ENCODE measurements around the gene SIX4.
"Not testable (repeated sequence)": the region's sequence is repeated elsewhere in the genome, so short reads cannot be mapped to it uniquely, and the experiment has no call there.

Gene SIX4

DNA sequence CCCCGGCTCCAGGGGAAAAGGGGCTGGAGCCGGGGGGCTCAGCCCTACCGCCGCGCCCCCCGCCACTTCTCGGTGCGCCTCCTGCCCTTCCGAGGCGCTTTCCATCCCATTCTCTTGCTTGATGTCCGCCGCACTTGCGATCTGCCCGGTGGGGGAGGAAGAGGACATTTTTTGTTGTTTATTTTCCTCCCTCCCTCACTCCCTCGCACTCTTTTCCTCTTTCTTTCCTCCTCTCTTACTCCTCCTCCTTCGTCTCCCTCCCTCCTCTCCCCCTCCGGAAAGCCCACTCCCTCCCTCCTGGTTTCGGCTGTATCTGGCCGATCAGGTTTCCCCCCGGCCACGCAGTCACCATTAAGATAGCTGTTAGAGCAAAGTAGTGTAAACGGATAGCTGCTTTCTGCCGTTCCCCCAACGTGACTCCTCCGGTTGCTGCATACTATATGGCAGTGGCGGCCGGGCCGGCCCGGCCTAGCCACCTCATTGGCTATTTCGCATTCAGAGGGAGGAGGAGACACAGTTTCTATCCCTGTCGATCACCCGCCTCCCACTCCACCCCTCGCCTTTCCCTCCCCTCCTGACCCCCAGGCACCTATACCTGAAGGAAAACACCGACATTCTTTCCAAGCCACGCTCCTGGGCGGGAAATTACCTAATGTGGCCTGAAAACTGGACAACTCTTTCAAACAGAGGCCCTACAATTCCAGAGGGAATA lies at the start of gene SIX4:
SIX4 (minus strand) TSS at position 445 of the 712 bp plus-strand sequence; CDS start at position 168, 277 bp downstream.
- DNase-seq = peak; percentile 85

DNA sequence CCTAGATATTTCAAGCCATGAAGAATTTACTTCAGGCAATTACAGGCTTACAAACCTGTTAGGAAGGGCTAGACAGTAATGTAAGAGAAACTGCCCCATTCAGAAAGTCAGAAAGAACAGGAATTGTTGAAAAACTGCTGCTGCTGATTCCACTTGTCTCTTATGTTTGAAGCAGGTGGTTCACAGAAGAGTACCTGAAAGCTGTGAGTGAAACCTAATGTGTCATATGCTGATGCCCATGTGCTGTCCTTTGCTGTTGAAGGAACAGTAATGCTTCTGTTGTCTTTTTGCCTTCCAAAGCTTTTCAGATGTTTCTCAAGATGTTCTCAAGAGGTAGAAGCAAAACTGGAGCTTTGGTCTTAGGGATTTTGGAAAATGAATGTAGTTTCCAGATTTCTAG lies 49.4 kb upstream of the SIX4 start:
- DNase-seq = no peak

DNA sequence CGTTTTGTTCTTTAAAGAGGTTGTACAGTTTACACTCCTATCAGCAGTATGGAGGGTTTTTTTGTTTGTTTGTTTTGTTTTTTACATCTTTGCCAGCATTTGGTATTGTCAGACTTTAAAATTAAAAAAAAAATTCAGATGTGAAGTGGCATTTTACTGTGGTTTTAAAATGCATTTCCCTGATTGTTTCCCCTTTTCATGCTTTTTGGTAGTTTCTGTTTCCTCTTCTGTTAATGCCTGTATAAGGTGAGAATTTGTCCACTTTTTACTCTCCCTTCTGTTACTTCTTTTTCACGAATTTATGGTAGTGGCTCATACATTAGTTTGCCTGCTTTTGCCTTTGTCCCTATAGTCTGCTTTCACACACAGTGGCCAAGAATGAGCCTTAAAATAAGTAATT lies 47.0 kb upstream of the SIX4 start:
- no peak for DNase-seq

DNA sequence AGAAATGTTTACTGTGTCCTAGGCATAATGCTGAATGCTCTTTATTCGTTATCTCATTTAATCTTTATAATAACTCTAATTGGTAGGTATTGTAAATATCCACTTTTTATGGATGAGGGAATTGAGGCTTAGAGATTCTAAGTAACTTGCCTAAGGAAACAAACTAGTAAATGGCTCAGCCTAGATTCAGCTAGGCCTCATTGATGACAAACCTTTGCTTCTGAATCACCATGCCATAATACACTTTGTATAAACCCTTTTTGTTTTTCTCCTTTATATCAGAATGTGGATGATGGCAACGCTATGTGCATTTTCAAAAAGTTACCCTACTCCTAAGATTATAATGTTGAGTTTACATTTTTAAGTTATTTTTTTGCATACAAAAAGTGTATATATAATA lies 44.5 kb upstream of the SIX4 start:
- no peak for DNase-seq

DNA sequence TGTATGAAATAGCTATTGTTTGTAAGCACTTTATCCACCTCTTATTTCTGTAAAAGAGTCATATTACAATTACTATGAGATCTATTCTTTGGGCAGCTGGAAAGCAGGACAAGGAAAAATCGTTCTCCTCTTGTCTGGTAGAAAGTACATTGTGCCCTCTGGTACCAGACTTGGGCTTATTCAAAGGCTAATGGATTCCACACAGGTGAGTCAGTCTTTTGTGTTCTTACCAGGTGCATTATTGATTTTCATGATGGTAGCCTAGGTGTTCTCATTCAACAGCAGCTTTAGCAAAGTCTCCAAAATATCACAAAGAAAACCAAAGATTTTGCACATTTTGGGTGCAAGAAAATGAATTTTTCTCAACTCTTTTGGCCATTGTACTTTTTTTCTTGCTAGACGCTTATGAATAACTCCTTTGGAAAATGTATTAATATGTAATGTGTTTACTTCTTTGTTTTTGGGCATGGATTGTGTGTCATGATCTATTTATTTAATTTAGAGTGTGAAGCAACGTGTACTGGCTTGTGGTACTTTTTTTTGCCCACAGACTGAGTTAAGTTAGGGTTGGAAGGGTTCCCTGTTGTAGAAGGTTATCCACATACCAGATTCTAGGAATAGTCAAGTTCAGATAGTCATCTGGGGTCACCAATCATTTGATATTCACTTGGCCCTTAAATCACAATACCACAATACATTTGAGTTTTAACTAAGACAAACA lies 36.7 kb upstream of the SIX4 start:
- no peak for DNase-seq

DNA sequence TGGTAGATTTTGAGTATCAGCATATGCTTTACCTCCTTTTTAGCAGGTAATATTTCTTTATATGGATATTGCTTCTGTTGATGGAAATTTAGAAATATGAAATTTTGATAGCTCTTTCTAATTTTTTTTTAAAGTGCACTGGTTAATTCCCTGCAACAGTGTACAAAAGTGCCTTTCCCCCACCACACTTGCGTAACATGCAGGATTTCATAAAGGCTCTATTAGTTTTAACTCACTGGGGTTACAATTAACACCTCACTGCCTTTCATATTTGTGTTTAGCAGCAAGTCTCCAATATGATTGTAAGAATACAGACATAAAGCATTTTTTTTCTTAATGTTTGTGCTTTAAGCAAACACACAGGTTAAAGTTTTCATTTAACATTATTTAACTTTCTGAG lies 36.1 kb upstream of the SIX4 start:
- no peak for DNase-seq

DNA sequence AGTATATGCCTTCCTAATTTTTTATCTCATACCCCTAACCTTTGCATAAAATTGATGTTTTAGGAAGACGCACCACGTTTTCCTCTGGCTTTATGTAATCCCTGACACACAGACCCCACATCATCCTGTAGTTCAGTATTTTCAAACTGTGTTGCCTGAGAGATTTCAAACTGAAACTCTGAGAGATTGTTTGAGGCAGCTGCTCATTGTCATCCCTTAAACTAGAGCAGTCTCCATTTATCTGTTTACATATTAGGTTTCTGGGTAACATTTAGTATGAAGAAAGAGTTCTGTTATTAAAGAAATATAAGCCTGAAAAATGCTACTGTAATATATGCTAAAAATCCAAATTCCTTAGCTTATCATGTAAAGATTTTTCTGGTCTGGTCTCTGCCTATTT lies 34.7 kb upstream of the SIX4 start:
- peak; percentile 8 for DNase-seq

DNA sequence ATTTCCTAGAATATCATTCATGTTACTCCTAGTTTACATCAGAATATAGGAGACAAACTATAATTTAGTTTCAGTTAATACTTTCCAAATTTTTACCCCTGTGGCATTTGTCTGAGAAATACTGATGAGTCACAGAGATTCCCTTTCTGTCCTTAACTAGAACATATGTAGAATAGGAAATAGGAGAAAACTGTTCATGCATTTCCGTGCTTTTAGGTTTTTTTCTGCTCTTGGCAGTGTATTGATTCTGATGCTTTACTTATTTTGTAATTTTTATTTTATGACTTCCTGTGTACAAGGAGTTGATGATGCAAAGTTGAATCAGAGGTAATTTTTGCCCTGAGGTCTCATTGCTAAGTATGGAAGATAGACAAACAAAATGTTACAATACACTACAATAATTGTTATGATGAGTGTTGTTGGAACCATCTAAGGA lies 33.4 kb upstream of the SIX4 start:
- peak; percentile 35 for DNase-seq

DNA sequence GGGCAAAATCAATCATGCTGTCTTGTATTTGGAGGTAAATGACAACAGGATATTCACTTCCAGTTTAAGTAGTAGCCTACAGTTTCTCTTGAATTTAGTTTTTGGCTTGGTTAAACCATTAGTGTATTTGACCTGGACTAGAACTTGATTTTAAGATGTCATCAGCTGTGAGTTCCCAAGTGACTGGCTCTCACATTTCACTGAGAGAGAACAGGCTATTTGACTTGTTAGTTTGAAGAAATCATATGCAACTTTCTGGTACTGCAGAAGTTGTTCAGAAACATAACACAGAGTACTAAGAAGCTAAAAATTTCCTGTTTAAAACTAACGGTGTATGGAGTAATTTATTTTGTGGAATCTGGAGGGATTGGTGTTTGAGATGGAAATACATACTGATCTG lies 32.7 kb upstream of the SIX4 start:
- DNase-seq = peak; percentile 2

DNA sequence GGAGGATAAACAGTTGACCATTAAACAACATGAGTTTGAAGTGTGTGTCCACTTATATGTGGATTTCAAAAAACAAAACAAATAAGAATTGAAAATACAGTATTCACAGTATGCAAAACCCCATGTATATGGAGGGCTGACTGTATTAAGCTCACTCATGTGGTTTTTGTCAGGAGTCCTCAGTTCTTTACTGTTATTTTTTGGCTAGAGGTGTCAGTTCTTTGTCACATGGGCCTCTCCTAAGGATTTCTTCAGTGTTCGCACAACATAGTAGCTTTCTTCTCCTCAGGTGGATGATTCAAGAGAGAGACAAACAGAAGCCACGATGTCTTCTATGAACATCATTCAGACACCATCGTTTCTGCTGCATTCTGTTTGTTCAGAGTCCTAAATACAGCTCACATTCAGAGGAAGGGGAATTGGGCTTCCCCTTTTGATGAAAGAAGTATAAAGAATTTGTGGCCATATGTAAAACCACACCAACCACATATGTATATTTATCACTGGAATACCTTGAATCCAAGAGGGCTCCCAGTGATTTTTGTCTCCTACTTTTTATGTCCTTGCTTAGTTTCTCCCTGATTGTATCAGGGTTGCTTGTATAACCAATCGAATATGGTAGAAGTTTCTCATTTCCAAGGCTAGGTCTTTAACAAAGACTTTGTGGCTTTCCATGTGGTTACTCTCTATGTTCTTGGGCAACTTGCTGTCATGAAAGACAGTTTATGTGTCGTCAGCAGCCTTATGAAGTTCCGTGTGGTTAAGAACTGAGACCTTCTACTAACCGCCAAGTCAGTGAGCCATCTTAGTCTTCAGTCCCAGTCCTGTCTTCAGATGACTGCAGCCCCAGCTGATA lies 29.3 kb upstream of the SIX4 start:
- peak; percentile 93 for DNase-seq

DNA sequence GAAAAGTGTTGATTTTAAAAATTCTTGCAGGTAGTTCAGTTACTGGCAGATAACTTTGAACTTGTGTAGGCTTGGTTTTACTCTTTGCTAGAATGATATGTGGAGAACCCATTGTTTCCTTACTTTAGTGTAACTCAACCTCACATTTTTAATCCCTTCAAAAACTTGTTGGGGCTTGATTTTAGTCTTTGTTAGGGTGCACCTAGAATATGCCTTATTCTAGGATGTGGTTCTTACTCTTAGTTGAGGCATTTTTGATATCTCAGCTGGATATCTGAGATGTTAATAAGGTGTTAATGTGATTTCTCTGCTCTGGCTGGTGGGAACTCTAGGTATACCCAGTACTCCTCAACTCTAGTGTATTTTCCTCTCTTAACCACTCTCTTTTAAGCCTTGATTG lies 20.4 kb upstream of the SIX4 start:
- DNase-seq = no peak

DNA sequence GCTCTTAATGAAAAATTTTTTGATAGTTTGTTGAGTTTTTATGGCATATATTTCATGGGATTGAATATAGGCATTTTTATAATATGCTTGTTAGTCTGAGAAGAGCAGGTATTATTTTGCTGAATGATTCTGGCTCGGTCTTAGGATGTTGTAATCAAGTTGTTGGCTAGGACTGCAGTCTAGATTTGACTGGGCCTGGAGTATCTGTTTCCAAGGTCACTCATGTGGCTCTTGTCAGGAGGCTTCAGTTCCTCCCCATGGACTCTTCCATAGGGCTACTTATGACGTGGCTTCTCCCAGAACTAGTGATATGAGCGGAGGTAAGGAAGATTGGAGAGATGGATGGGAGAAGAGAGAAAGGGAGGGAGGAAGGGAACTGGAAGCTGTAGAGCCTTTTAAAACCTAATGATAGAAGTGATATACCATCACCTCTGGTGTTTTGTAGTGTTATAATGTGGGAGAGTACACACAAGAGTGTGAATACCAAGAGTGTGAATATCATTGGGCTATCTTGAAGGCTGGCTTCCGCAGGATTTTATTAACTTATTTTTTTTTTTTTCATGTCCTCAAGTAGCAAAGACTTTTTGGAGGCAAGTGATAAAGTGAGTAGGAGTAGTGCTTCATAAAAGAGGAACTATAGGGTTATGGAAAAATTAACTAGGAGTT lies 14.8 kb upstream of the SIX4 start:
- DNase-seq = peak; percentile 48

DNA sequence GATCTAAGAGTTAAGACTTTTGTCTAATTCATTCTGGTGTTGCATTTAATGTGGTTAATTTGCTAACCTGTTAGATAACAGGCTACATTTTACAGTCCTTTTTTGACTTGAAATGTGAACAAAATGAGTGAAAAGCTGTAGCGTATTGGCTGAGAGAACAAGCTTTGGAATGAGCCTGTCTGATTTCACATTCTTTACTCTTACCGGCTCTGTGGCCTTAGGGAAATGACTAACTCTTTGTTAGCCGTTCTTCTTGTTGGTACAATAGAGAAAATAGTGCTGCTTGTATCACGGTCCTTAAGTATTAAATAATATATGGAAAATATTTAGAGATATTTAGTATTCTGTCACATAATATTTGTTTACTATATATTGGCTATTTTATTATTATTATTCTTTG lies 12.3 kb upstream of the SIX4 start:
- no peak for DNase-seq

DNA sequence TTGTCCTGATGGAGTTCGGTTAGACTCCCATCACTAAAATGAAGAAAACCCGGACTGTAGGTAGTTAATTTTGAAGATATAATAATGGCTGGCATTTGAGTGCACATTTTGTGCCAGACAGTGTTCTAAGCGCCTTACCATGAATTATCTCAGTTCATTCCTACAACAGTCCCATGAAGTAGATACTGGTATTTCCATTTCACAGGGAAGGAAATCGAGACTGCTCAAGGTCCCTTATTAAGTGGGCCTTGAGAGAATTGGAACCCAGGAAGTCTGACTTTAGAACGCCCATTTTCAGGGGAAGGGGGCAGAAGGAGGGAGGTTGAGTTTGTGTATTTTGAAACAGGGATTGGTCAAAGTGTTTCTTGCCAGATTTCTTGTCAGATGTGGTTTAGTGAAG lies 11.3 kb upstream of the SIX4 start:
- DNase-seq = peak; percentile 15

DNA sequence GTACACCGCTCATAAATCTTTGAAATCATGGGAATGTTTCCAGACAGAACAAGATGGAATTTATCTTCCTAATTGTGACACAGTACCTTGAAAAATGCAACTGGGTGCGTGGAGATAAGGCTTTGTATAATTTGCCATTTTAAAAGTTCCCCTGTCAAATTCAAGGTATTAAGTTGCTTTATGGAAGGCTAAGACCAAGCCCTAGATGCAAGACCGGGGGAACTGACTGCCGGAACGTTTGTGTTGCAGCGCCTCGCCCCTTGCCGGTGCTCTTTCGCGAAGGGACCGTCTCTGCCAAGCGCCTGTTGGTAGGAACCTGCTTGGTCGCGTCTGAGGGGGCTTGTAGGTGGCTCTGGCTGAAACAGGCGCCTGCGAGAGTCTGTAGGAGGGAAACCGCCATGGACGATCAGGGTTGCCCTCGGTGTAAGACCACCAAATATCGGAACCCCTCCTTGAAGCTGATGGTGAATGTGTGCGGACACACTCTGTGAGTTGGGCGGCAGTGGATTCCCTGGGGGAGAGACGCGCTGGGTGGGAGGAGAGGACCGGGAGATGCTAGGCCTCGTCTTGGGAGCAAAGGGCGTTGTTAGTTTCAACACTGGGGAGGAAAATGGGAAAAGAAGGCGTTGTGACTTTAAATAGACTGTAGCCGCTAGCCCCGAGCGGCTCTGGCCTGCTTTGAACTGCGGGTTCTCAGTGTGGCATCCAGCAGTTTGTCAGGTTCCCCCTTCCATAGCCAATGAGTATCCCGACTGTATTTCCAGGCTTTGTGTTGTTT lies 10.5 kb upstream of the SIX4 start, which contains the start of gene MNAT1:
MNAT1 (plus strand) TSS at position 297 of the 778 bp plus-strand sequence; CDS start at position 399, 102 bp downstream.
- peak; percentile 89 for DNase-seq

DNA sequence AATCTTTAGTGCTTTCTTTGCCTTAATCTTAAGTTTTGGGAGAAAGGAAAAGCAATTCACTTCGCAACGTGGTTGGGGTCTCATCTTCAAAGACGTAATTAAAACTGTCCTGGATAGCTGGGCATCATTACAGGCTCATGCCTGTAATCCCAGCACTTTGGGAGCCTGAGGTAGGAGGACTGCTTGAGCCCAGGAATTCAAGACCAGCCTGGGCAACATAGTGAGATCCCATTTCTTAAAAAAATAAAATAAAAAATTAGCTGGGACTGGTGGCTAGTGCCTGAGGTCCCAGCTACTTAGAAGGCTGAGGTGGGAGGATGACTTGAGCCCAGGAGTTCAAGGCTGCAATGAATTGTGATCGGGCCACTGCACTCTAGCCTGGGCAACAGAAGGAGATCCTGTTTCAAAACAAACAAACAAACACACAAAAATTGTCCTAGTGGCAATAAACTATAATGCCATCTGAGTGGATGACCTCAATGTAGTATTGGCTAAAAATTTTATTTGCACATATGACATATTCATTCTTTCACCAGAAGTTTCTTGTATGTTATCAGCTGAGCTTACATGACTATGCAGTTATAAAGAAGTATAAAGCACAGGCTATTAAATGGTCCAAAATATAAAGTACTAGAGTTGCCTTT lies 8.8 kb upstream of the SIX4 start:
- no peak for DNase-seq

DNA sequence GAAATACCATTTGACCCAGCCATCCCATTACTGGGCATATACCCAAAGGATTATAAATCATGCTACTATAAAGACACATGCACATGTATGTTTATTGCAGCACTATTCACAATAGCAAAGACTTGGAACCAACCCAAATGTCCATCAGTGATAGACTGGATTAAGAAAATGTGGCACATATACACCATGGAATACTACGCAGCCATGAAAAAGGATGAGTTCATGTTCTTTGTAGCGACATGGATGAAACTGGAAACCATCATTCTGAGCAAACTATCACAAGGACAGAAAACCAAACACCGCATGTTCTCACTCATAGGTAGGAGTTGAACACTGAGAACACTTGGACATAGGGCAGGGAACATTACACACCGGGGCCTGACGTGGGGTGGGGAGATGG lies 7.1 kb upstream of the SIX4 start:
- not testable (repeated sequence) for DNase-seq

DNA sequence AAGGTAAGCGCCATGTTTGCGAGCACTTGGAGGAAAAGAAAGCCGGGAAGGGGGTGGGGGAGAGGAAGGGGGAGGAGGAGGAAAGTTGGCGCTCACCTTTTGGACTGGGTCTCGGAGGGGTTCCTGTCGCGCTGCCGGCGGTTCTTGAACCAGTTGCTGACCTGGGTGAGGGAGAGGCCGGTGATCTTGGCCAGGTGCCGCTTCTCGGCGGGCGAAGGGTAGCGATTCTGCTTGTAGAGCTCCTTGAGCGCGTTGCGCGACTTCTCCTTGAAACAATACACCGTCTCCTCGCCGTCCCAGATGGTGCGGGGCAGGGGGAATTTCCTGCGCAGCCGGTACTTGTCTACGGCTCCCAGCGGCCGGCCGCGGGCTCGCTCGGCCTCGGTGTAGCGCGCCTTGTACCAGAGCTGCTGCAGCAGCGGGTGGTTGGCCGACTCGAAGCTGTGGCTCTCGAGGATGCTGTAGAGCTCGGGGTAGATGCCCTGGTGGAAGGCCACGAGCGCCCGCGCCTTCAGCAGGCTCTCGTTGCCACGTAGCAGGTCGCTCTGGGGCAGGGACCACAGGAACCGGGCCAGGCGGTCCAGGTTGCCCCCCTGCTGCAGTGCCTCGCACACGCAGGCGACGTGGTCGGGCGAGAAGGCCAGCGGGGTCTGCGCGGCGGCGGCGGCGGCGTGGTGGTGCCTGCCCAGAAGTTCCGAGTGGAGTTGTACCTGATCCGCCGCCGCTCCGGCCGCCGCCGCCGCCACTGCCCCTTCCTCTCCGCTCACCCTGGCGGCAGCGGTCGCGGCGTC lies 840 bp downstream of the SIX4 start:
- peak; percentile 55 for DNase-seq

DNA sequence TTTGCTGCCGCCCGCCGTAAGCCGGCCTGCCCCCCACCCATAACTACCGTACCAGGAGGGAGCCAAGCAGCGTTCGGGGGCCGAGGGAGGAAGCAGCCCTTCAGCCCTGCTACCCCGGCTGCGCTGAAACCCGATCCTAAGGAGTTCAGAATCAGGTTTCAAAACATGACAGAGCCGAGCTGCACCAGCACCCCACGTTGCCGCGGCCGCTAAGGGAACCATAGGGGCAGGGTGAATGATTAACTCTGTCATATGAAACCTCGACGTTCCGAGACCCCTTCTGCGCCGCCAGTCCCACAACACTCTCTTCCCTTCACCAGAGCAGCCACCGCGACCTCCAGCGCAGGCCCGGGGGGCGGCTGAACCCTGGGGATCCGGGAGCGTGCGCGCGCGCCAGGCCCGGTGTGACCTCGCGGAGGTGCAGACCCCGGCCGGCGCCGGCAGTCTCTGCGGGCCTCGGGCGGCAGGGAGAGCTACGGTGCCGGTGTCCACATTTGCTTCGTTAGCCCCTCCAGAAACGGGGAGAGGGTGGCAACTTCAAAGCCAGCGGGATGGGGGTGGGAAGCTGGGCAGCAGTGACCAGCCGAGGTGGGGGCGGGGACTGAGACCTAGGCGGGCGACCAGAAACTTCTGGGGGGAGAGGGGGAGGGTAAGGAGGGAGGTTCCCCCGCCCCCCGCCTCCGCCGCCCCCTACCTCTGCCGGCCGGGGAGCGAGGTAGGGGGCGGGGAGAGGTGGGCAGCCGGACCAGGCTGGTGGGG lies 1.6 kb downstream of the SIX4 start:
- DNase-seq = peak; percentile 36

DNA sequence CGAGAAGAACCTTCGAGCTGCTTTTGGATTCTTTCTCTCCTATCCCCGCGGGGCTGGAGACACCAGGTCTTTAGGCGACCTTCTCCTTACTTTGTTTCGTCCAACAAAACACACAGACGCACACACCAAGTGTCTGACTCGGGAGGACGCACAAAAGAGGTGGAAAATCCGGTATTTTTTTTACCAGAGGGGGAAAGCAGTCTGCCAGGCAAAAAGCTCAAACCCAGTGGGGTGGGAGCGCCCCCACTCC lies 2.1 kb downstream of the SIX4 start:
- DNase-seq = no peak

Data from OCI-M1 (cell line).